HG03565 (cell line): ENCODE results near the gene WDFY3.

Source experiments
- ATAC-seq: cut with Tn5 transposase; IDR thresholded peaks from one replicate; pipeline ENCODE4 v1.9.1; 2021; ENCODE audit warnings: mild to moderate bottlenecking, moderate library complexity; ENCODE audit not compliant: unreplicated experiment

WDFY3 gene

GRCh38 chr4:84634961-84635360, 331.5 kb downstream of the WDFY3 start:
- ATAC-seq: no peak

- no peak for ATAC-seq
Observed at GRCh38 chr4:84632092-84632491, 334.4 kb downstream of the WDFY3 start.

- ATAC-seq: no peak
Observed at GRCh38 chr4:84631573-84631972, 334.9 kb downstream of the WDFY3 start.

- no peak for ATAC-seq
Observed at GRCh38 chr4:84626673-84627072, 339.8 kb downstream of the WDFY3 start.

GRCh38 chr4:84623661-84624060, 342.8 kb downstream of the WDFY3 start:
- ATAC-seq: no peak

GRCh38 chr4:84622959-84623358, 343.5 kb downstream of the WDFY3 start:
- ATAC-seq: no peak
